SK-N-DZ (cell line): Measurements from ENCODE around the gene FAM89B.
A peak's percentile ranks its signal among the peaks of the same experiment; 100 is the strongest.

Experiments used
- DNase-seq: peaks from one replicate; pipeline ENCODE4 v3.0.0-alpha.2; 2015; ENCODE audit warnings: low spot score

Gene FAM89B

DNA sequence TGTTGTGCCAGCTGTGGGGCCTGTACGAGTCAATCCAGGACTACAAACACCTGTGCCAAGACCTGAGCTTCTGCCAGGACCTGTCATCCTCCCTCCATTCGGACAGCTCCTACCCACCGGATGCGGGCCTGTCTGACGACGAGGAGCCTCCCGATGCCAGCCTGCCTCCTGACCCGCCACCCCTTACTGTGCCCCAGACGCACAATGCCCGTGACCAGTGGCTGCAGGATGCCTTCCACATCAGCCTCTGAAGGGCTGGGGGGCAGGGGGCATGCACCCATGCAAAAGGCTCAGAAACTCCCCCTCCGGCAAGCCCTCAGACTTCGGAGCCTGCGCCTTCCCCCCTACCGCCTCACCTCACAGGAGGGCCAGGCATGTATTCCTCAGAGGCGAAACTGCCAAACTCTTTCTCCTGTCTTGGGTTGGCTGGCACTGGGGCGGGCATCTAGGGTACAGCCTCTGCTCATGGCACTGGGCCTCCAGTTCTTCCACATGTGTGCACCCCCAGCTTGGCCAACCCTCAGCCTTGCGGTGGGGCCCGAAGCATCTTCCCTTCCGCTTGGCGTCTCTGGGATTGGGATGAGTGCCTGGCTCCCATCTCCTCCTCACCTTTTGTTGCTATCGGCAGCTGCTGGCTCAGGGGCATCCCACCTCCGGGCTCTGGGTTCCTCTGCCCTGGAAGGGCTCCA, 1.2 kb downstream of the FAM89B start:
- no peak for DNase-seq

GRCh38 chr11:65574109-65574810, 1.9 kb downstream of the FAM89B start:
- DNase-seq: peak; percentile 79

GRCh38 chr11:65574811-65575567, 2.7 kb downstream of the FAM89B start:
- DNase-seq: no peak

DNA sequence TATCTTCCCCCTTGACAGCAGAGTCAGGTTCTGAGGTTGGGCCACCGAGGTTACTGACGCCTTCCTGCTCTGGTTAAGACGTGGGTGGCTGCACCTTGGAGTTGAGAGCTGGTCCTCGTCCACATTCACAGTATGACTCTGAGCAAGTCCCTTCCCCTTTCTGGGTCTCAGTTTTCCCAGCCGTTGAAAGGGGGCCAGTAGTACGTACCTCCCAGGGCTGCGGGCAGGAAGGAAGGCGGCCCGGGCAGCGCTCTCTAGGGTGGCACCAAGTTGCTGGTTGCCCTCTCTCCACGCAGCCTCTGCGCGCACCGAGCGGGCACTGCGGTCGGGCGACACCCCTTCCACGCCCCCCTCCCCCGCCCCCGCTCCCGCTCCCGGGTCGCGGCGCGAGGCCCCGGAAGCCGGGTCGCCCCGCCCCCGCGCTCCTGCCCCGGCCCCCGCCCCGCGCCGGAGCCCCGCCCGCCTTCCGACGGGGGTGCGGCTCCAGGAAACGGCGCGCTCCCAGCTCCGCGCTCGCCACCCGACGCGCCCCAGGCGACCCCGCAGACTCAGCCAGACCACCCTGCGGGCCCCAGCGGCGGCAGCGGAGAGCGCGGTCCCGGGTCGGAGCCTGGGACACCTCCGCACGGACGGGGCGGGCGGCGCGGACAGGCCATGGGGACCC, 3.4 kb downstream of the FAM89B start, which contains the start of gene EHBP1L1:
Gene EHBP1L1, plus strand, starts transcription at position 486 of the 664 bp plus-strand sequence. CDS start 250 bp downstream, outside the sequence.
- no peak for DNase-seq

GRCh38 chr11:65576232-65576866, 4.0 kb downstream of the FAM89B start:
- no peak for DNase-seq

- no peak for DNase-seq
Observed at GRCh38 chr11:65576867-65577755, 4.8 kb downstream of the FAM89B start.

- DNase-seq: no peak
Observed at GRCh38 chr11:65577756-65578109, 5.4 kb downstream of the FAM89B start.

GRCh38 chr11:65578134-65578533, 5.8 kb downstream of the FAM89B start:
- no peak for DNase-seq

GRCh38 chr11:65578667-65579066, 6.3 kb downstream of the FAM89B start:
- DNase-seq: no peak

DNA sequence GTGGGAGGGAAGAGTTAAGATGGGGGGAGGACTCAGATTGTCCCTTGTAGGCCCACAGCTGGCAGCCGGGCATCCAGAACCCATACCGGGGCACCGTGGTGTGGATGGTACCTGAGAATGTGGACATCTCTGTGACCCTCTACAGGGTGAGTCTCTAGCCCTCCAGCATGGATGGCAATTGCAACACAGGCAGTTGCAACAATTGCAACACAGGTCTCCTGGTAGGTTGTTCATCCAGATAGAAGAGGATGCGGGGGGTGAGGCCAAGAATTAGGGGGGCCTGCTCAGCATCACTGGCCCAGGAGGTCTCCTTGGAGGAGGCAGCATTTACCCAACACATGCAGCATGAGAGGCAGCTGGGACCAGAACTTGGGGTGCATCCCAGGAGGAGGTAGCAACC, 7.0 kb downstream of the FAM89B start:
- no peak for DNase-seq

DNA sequence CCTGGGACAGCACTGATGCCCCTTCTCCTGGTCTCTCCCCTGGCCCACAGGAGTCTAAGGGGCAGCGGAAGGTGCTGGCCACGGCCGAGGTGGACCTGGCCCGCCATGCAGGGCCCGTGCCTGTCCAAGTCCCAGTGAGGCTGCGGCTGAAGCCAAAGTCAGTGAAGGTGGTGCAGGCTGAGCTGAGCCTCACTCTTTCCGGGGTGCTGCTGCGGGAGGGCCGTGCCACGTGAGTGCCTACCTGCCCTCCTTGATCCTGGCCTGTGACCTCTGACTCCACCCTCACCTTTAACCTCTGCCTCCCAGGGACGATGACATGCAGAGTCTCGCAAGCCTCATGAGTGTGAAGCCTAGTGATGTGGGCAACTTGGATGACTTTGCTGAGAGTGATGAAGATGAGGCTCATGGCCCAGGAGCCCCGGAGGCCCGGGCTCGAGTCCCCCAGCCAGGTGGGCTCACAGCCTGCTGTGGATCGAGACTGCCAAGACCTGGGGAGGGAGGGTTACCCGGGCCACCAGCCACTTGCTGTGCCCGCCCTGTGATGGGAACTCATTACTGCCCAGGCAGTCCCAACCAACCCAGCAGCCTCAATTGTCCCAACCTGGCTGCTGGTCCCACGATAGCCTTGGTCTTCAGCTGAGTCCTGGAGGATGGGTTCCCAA, 7.8 kb downstream of the FAM89B start:
- no peak for DNase-seq

DNA sequence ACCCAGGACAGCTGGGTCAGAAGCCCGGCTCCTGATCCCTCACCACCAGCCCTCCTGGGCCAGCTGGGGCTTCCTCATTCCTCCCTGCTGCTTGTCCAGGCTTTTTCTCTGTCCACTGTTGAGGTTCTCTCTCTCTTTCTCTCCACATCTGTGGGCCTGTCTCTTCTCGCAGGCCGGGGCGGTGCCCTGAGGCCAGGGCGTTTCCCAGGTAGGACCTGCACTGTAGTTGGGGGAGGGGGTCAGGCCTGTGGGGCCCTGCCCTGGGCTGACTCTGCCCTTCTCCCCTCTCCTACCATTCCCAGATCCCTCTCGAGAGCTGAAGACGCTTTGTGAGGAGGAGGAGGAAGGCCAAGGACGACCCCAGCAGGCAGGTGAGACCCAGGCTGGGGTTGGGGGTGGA, 8.4 kb downstream of the FAM89B start:
- DNase-seq: no peak

DNA sequence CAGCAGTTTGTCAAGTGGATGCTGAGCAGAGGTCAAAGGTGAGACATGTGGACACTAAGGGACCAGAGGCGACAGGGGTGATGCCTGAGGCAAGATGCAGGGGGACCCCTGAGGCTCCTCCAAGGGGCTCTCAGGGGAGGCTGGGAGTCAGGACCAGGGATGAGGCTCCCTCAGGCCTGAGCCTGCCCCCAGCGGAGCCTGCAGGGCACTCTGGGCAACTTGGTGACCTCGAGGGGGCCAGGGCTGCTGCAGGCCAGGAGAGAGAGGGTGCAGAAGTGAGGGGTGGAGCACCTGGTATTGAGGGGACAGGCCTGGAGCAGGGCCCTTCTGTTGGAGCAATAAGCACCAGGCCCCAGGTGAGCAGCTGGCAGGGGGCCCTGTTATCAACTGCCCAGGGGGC, 9.6 kb downstream of the FAM89B start:
- no peak for DNase-seq

DNA sequence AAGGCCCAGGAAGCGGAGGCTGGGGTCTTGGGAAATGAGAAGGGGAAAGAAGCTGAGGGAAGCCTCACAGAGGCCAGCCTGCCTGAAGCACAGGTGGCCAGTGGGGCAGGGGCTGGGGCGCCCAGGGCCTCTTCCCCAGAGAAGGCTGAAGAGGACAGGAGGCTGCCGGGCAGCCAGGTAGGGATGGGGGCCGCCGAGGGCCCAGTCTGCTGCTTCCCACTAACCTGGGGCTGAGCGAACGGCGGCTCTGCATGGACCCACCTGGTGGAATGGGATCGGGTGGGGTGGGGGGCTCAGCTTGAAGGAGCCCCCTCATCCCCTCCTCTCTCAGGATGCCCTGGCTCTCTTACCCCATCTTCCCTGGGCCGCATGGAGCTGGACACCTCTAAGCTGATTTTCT, 11.3 kb downstream of the FAM89B start:
- no peak for DNase-seq

- no peak for DNase-seq
Observed at GRCh38 chr11:65584106-65584505, 11.8 kb downstream of the FAM89B start.

DNA sequence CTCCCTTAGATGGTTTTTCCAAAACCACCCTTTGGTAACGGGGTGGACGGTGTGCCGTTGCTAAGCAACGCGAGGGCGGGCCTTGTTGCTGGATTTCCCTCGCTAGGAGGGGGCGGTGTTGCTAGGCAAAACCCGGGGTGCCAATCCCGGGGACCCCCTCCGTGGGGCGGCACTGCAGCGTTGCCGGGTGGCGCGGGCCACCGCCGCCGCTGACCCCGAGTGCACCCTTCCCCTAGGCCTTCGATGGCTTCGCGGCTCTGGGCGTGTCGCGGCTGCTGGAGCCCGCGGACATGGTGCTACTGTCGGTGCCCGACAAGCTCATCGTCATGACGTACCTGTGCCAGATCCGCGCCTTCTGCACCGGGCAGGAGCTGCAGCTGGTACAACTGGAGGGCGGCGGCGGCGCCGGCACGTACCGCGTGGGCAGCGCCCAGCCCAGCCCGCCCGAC, 12.4 kb downstream of the FAM89B start:
- no peak for DNase-seq

GRCh38 chr11:65585396-65586246, 13.3 kb downstream of the FAM89B start:
- DNase-seq: no peak

GRCh38 chr11:65586247-65586630, 13.9 kb downstream of the FAM89B start:
- DNase-seq: no peak

DNA sequence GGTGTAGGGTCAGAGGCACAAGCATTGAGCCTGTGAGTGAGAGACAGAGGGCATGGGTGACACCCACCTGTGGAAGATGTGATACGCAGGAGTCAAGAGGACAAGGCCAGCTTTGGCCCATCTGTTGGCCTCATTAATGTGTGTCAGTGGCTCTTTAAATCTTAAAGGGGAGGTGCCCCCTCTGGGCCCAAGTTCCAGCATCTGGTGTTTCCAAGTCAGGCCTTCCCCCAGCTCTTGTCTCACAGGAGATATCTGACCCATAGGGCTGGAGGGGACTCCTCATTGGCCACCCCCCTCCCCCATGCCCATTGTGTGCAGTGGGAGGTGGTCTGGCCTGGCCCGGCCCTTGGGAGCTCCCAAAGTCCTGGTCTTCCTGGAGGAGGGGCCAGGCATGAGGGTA, 14.3 kb downstream of the FAM89B start:
- DNase-seq: peak; percentile 58
